Osteoblast (primary cell): ENCODE measurements around the gene STK32B. TPM values are rescaled to one million over a fixed set of nuclear protein-coding genes. Genes with fewer than 3 reads are reported as not detected.

Experiments used
- DNase-seq: peaks from one replicate; pipeline ENCODE4 v3.0.0; 2011; ENCODE audit warnings: low spot score, mixed read lengths; ENCODE audit not compliant: insufficient read length; ENCODE audit errors: missing footprints
- H2AFZ ChIP-seq: 2 replicates; pipeline ENCODE4 v1.6.0; 2011; ENCODE audit warnings: mild to moderate bottlenecking, low read length
- H3K27ac ChIP-seq: 2 replicates; pipeline ENCODE4 v1.5.1; 2011; ENCODE audit warnings: mild to moderate bottlenecking, low read depth, low read length, moderate library complexity
- H3K27me3 ChIP-seq: 2 replicates; pipeline ENCODE4 v1.6.0; 2012; ENCODE audit warnings: mild to moderate bottlenecking, control low read depth, inconsistent platforms, low read length, moderate library complexity; ENCODE audit not compliant: insufficient read depth
- H3K36me3 ChIP-seq: 2 replicates; pipeline ENCODE4 v1.5.1; 2011; ENCODE audit warnings: mild to moderate bottlenecking, low read length, control low read depth, moderate library complexity; ENCODE audit not compliant: insufficient read depth
- H3K4me1 ChIP-seq: 2 replicates; pipeline ENCODE4 v1.5.1; 2011; ENCODE audit warnings: mild to moderate bottlenecking, low read length, control low read depth, moderate library complexity; ENCODE audit not compliant: insufficient read depth
- H3K4me2 ChIP-seq: 2 replicates; pipeline ENCODE4 v1.6.0; 2011; ENCODE audit warnings: mild to moderate bottlenecking, low read length; ENCODE audit not compliant: insufficient read depth
- H3K4me3 ChIP-seq: fragments of 200-600 bp; sonication (generic); 3 replicates; pipeline ENCODE4 v1.5.1; 2012; ENCODE audit warnings: mild to moderate bottlenecking, low read length, inconsistent platforms; ENCODE audit not compliant: insufficient read depth
- H3K79me2 ChIP-seq: 2 replicates; pipeline ENCODE4 v1.6.0; 2012; ENCODE audit warnings: mild to moderate bottlenecking, low read length, control low read depth, inconsistent platforms; ENCODE audit not compliant: insufficient read depth
- H3K9me3 ChIP-seq: 2 replicates; pipeline ENCODE4 v1.5.1; 2011; ENCODE audit warnings: low read depth, low read length, control low read depth
- H4K20me1 ChIP-seq: 2 replicates; pipeline ENCODE4 v1.6.0; 2012; ENCODE audit warnings: mild to moderate bottlenecking, low read length, control low read depth; ENCODE audit not compliant: insufficient read depth
- total RNA-seq: library from RNA; depleted of rRNA; stranded (reverse); fragments of >200 nt; gene quantifications from 2 replicates; pipeline ENCODE4 v1.2.3, GENCODE V29; 2012
- TF ChIP-seq, protein P1 (sequence below): IDR thresholded peaks from 2 replicates; pipeline ENCODE4 v1.5.1; 2011; ENCODE audit warnings: mild to moderate bottlenecking, low read depth, low read length, moderate library complexity; ENCODE audit errors: extremely low read depth

Gene STK32B
- total RNA-seq, 1 donor, result 1.1 TPM

DNA sequence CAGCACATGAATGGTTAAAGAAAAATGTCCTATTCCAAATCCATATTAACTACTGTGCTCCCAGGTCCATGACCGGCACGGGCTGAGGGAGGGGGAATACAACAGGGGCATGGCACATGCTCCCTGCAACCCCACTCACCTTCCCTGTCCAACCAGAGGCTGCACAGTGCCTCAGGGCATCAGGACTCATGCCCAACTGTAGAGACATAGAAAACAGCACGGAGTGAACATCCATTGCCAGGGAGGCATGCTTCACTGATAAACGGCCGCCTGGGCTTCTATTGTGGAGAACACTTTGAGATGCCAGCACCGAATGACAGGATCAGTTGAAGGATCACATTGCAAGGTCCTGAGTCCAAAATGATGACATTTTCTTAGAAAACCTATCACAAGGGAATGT lies 140.6 kb downstream of the STK32B start:
- Histone ChIP-seq H3K4me3 (no peak overlapping the region), H4K20me1 (no peaks in the 10 kb centered on the region), H2AFZ (no peak overlapping the region), H3K4me2 (no peak overlapping the region), H3K4me1 (no peaks in the 10 kb centered on the region), H3K27ac (no peak overlapping the region), H3K27me3 (no peaks in the 10 kb centered on the region), H3K36me3 (no peaks in the 10 kb centered on the region), H3K9me3 (no peaks in the 10 kb centered on the region), H3K79me2 (no peaks in the 10 kb centered on the region)
- TF ChIP-seq, protein P1, sequence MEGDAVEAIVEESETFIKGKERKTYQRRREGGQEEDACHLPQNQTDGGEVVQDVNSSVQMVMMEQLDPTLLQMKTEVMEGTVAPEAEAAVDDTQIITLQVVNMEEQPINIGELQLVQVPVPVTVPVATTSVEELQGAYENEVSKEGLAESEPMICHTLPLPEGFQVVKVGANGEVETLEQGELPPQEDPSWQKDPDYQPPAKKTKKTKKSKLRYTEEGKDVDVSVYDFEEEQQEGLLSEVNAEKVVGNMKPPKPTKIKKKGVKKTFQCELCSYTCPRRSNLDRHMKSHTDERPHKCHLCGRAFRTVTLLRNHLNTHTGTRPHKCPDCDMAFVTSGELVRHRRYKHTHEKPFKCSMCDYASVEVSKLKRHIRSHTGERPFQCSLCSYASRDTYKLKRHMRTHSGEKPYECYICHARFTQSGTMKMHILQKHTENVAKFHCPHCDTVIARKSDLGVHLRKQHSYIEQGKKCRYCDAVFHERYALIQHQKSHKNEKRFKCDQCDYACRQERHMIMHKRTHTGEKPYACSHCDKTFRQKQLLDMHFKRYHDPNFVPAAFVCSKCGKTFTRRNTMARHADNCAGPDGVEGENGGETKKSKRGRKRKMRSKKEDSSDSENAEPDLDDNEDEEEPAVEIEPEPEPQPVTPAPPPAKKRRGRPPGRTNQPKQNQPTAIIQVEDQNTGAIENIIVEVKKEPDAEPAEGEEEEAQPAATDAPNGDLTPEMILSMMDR, result no peak
- no peak for DNase-seq

GRCh38 chr4:5192271-5192670 lies 141.0 kb downstream of the STK32B start:
- no peaks in the 10 kb centered on the region for H3K36me3 ChIP-seq
- H3K4me2 ChIP-seq, result no peak overlapping the region
- TF ChIP-seq, protein P1, result no peak

DNA sequence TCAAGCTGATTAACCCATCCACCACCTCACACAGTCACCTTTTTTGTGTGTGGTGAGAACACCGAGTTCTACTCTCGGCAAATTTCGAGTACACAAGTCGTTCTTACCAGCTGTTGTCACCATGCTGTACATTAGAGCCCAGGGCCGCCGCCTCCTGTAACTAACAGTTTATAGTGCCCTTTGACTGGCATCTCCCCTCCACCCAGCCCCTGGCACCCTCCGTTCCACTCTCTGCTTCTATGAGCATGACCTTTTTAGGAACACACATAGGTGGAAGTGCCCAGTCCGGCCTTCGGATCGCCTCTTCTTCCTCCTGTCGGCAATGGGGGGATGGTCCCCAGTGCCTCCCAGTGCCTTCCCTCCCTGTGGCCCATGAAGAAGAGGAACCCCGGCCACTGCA lies 141.4 kb downstream of the STK32B start:
- no peaks in the 10 kb centered on the region for H3K4me1 ChIP-seq
- no peak overlapping the region for H2AFZ ChIP-seq
- no peaks in the 10 kb centered on the region for H3K36me3 ChIP-seq
- no peak overlapping the region for H3K4me2 ChIP-seq
- no peak overlapping the region for H3K4me3 ChIP-seq
- H4K20me1 ChIP-seq, result no peaks in the 10 kb centered on the region
- no peak for DNase-seq
- no peaks in the 10 kb centered on the region for H3K27me3 ChIP-seq
- no peaks in the 10 kb centered on the region for H3K79me2 ChIP-seq
- H3K27ac ChIP-seq, result no peak overlapping the region
- TF ChIP-seq, protein P1, result no peak
- H3K9me3 ChIP-seq, result no peaks in the 10 kb centered on the region

More at GRCh38 chr4:5192271-5192670, 141.0 kb downstream of the STK32B start:
- no peak overlapping the region for H2AFZ ChIP-seq
- no peaks in the 10 kb centered on the region for H3K27me3 ChIP-seq
- no peaks in the 10 kb centered on the region for H3K79me2 ChIP-seq
- H3K4me3 ChIP-seq, result no peak overlapping the region
- H3K27ac ChIP-seq, result no peak overlapping the region
- no peaks in the 10 kb centered on the region for H4K20me1 ChIP-seq
- no peaks in the 10 kb centered on the region for H3K4me1 ChIP-seq
- no peaks in the 10 kb centered on the region for H3K9me3 ChIP-seq
- no peak for DNase-seq

DNA sequence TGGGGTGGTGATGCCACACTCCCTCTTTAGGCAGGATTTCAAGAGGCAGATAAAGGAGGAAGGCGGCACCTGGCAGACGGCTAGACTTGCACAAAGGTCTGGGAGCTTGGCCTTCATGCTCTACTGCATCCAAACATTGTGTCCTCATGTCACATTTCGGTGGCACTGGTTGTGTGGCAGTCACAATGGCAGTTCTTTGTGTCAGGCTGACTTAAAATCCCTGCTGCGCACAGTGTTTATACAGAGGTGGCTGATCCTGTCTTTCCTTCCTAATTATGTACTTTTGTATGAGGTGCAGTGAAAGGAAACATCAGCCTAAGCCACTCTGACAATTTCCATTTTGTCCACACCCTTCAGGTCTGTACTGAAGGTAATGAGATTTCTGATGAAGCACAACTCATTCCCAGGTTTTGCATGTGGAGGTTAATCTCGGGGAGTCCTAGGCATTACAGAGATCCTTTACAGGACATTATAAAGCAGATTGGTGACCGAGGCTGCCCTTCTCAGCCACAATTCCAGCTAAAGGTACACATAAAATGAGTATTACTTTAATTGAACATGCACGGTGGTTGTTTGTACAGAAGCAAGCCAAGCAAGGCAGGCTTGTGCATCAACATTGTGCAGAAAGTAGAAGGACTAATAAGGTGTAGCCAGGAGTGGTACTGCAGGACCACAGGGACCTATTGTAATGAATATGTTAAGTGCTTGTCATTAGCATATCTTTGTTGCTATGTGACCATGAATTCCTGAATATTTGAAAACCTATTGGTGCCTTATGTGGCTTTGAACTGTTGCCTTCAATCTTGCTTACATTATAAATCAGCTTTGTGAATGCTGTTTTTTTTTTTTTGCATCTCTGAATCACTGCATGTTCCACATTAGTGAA lies 147.6 kb downstream of the STK32B start:
- no peak for DNase-seq
- H3K4me2 ChIP-seq, result no peak overlapping the region
- no peaks in the 10 kb centered on the region for H3K27me3 ChIP-seq
- H3K4me3 ChIP-seq, result no peak overlapping the region
- TF ChIP-seq, protein P1, result no peak
- no peaks in the 10 kb centered on the region for H3K4me1 ChIP-seq
- H3K27ac ChIP-seq, result no peak overlapping the region
- H3K9me3 ChIP-seq, result no peaks in the 10 kb centered on the region
- no peaks in the 10 kb centered on the region for H3K36me3 ChIP-seq
- no peaks in the 10 kb centered on the region for H3K79me2 ChIP-seq
- no peak overlapping the region for H2AFZ ChIP-seq
- H4K20me1 ChIP-seq, result no peaks in the 10 kb centered on the region
